Suprapubic skin (tissue), 4 donors: ENCODE data around the gene TFAP2C. TPM values are rescaled to one million over a fixed set of nuclear protein-coding genes. Genes with fewer than 3 reads are reported as not detected.

Experiments
- DNase-seq, 2 donors: peaks; one replicate each; pipeline ENCODE4 v3.0.0-alpha.2; 2019; ENCODE audit warnings: low spot score in 2 of 2
- H3K27ac ChIP-seq: fragments of 200-600 bp; sonication (generic); one replicate; pipeline ENCODE4 v1.5.1; 2019
- H3K27me3 ChIP-seq: fragments of 200-600 bp; sonication (generic); one replicate; pipeline ENCODE4 v1.5.1; 2019
- H3K36me3 ChIP-seq: fragments of 200-600 bp; sonication (generic); one replicate; pipeline ENCODE4 v1.5.1; 2019
- H3K4me1 ChIP-seq: fragments of 200-600 bp; sonication (generic); one replicate; pipeline ENCODE4 v1.5.1; 2019
- H3K4me3 ChIP-seq: fragments of 200-600 bp; sonication (generic); one replicate; pipeline ENCODE4 v1.5.1; 2019; ENCODE audit warnings: mild to moderate bottlenecking
- H3K9me3 ChIP-seq: fragments of 200-600 bp; sonication (generic); one replicate; pipeline ENCODE4 v1.5.1; 2019
- EP300 ChIP-seq: sonication (generic); formaldehyde crosslinking; IDR thresholded peaks from one replicate; pipeline ENCODE4 v1.6.1; 2017; ENCODE audit warnings: antibody characterized with exemption
- POLR2A ChIP-seq, 2 donors: fragments of 450-650 bp; IDR thresholded peaks; one replicate each; pipeline ENCODE4 v1.6.1; 2017; ENCODE audit warnings: antibody characterized with exemption in 2 of 2, mild to moderate bottlenecking in 2 of 2, moderate library complexity in 2 of 2
- POLR2AphosphoS5 ChIP-seq, 3 donors: sonication (generic); formaldehyde crosslinking; IDR thresholded peaks; one replicate each; pipeline ENCODE4 v1.6.1; 2017; ENCODE audit warnings: antibody characterized with exemption in 3 of 3
- WGBS: methylation state at CpG from one replicate; pipeline ENCODE4 v1.1.5; 2018; 5-methylcytosine and 5-hydroxymethylcytosine counted together
- total RNA-seq, 4 donors: library from RNA; depleted of rRNA; stranded (reverse); fragments of >200 nt; gene quantifications; one replicate each; pipeline ENCODE4 v1.1.0, GENCODE V29; 2016
- TF ChIP-seq, protein P1 (sequence below), 2 donors: fragments of 200-600 bp in 1 of 2; fragments of 450-650 bp in 1 of 2; sonication (generic) in 1 of 2; IDR thresholded peaks; one replicate each; pipeline ENCODE4 v1.5.1; 2016 to 2019; ENCODE audit warnings: antibody characterized with exemption in 2 of 2, mild to moderate bottlenecking in 1 of 2, moderate library complexity in 1 of 2

TFAP2C gene
- total RNA-seq, 4 donors from 2014 or later: 79.0 to 100 (median 88.6) TPM

- peaks cover 12% of the 10 kb centered on the region for H3K27me3 ChIP-seq
- TF ChIP-seq EP300 (no peak), POLR2AphosphoS5 (IDR thresholded peaks at IDR 0.05) (no peak), POLR2A (IDR thresholded peaks at IDR 0.05) (no peak)
- TF ChIP-seq, protein P1, sequence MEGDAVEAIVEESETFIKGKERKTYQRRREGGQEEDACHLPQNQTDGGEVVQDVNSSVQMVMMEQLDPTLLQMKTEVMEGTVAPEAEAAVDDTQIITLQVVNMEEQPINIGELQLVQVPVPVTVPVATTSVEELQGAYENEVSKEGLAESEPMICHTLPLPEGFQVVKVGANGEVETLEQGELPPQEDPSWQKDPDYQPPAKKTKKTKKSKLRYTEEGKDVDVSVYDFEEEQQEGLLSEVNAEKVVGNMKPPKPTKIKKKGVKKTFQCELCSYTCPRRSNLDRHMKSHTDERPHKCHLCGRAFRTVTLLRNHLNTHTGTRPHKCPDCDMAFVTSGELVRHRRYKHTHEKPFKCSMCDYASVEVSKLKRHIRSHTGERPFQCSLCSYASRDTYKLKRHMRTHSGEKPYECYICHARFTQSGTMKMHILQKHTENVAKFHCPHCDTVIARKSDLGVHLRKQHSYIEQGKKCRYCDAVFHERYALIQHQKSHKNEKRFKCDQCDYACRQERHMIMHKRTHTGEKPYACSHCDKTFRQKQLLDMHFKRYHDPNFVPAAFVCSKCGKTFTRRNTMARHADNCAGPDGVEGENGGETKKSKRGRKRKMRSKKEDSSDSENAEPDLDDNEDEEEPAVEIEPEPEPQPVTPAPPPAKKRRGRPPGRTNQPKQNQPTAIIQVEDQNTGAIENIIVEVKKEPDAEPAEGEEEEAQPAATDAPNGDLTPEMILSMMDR (IDR thresholded peaks at IDR 0.05): no peak
- H3K4me1 ChIP-seq: peaks cover 24% of the 10 kb centered on the region
- H3K9me3 ChIP-seq: no peaks in the 10 kb centered on the region
- DNase-seq: no peak
- no peaks in the 10 kb centered on the region for H3K36me3 ChIP-seq
- WGBS: 94% methylated on average over 7 of the region's 7 CpGs
- H3K27ac ChIP-seq: no peak overlapping the region
- H3K4me3 ChIP-seq: no peak overlapping the region
These were observed 58.0 kb downstream of the TFAP2C start for GRCh38 chr20:56687061-56687460.

DNA sequence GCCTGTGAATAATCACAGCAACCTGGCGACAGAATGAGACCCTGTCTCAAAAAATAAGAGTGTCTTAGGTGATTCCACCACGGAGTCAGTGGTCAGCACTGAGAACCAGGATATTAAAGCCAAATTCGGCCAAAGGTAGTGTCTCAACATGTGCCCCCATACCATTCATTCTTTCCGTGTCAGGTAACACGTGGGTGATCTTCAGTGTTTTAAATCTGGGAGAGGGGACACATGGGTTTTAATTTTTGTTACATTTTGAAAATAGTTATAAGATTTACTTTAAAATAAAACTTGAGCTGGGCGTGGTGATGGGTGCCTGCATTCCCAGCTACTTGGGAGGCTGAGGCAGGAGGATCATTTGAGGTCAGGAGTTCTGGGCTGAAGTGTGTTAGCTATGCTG is 59.0 kb downstream of the TFAP2C start:
- WGBS: 84% methylated on average over 6 of the region's 6 CpGs
- Histone ChIP-seq H3K9me3 (no peaks in the 10 kb centered on the region), H3K4me3 (no peak overlapping the region), H3K27me3 (peaks cover 12% of the 10 kb centered on the region), H3K27ac (no peak overlapping the region), H3K36me3 (no peaks in the 10 kb centered on the region), H3K4me1 (peaks cover 24% of the 10 kb centered on the region)
- no peak for DNase-seq
- TF ChIP-seq, protein P1 (IDR thresholded peaks at IDR 0.05): no peak
- TF ChIP-seq EP300: no peak

Other genes starting within 250 kb of the TFAP2C start
- 1 to 10 TPM; 2.1 to 5.7 (median 2.5) TPM for gene AURKA, start 237.1 kb upstream of the TFAP2C start, total RNA-seq
- gene CSTF1, start 236.7 kb upstream of the TFAP2C start, total RNA-seq: 10 to 100 TPM; 28.6 to 38.3 (median 31.2) TPM
- gene CASS4, start 217.0 kb upstream of the TFAP2C start, total RNA-seq: 1 to 10 TPM in 1 of 4 donors, under 1 TPM in 3; 0.42 to 1.9 (median 0.66) TPM
- gene RTF2, start 160.7 kb upstream of the TFAP2C start, total RNA-seq: 10 to 100 TPM; 42.9 to 57.0 (median 47.0) TPM
- 1 to 10 TPM in 2 of 4 donors, not detected in 2; 1.8 to 2.1 TPM for gene FAM209A, start 104.6 kb upstream of the TFAP2C start, total RNA-seq
- 1 to 10 TPM in 1 of 4 donors, not detected in 3; 2.5 TPM for gene FAM209B, start 96.1 kb upstream of the TFAP2C start, total RNA-seq